IMR-90 (cell line): ENCODE measurements around the gene MAN2A1. TPM values are rescaled to one million over a fixed set of nuclear protein-coding genes. Genes with fewer than 3 reads are reported as not detected.

Experiments used
- ATAC-seq: fragments of 200-7000 bp; cut with Tn5 transposase; 2 replicates; pipeline ENCODE4 v1.9.1; 2020; ENCODE audit warnings: low read depth, mild to moderate bottlenecking, moderate library complexity
- BruUV-seq: library from RNA; stranded (reverse); fragments of 400-500 nt; replicated peaks from 2 replicates; lab custom pipeline; 2021; lab: Mats Ljungman, UMichigan
- CTCF ChIA-PET: fragments of 300-600 bp; formaldehyde crosslinking; extraction: SDS; loops from one replicate; lab custom pipeline; 2021; ENCODE audit warnings: antibody characterized with exemption; lab: Yijun Ruan, JAX
- POLR2A ChIA-PET: fragments of 300-600 bp; sonication (Branson Sonifier 250); formaldehyde crosslinking; loops from one replicate; lab custom pipeline; 2022; ENCODE audit warnings: antibody characterized with exemption; ENCODE audit not compliant: unreplicated experiment; lab: Charles Lee
- DNase-seq: peaks from one replicate; pipeline ENCODE4 v3.0.0; 2013
- H2AFZ ChIP-seq: replicated peaks from 2 replicates; pipeline ENCODE3; 2013; ENCODE audit warnings: low read length, mild to moderate bottlenecking; ENCODE audit not compliant: poor library complexity
- H2AK5ac ChIP-seq: 2 replicates; pipeline ENCODE4 v1.6.1; 2013; ENCODE audit warnings: low read depth, low read length, inconsistent platforms
- H2AK9ac ChIP-seq: replicated peaks from 2 replicates; pipeline ENCODE3; 2013; ENCODE audit warnings: mild to moderate bottlenecking, low read depth, low read length, moderate library complexity; ENCODE audit not compliant: poor library complexity
- H2BK120ac ChIP-seq: 2 replicates; pipeline ENCODE4 v1.6.1; 2013; ENCODE audit warnings: low read depth, low read length, inconsistent platforms
- H2BK15ac ChIP-seq: 3 replicates; pipeline ENCODE4 v1.6.1; 2013; ENCODE audit warnings: low read depth, low read length, inconsistent platforms
- H2BK20ac ChIP-seq: 2 replicates; pipeline ENCODE4 v1.6.1; 2013; ENCODE audit warnings: low read depth, mild to moderate bottlenecking, inconsistent platforms, low read length, moderate library complexity
- H2BK5ac ChIP-seq: 2 replicates; pipeline ENCODE4 v1.6.1; 2013; ENCODE audit warnings: mild to moderate bottlenecking, low read depth, low read length, inconsistent platforms; ENCODE audit not compliant: poor library complexity, severe bottlenecking
- H3K14ac ChIP-seq: replicated peaks from 2 replicates; pipeline ENCODE4 v1.6.1; 2013; ENCODE audit warnings: low read depth, low read length, inconsistent platforms
- H3K18ac ChIP-seq: 2 replicates; pipeline ENCODE4 v1.6.1; 2013; ENCODE audit warnings: low read depth, low read length, control low read depth
- H3K23ac ChIP-seq: 2 replicates; pipeline ENCODE4 v1.6.1; 2013; ENCODE audit warnings: low read depth, low read length, inconsistent platforms
- H3K27ac ChIP-seq: 2 replicates; pipeline ENCODE4 v1.5.1; 2013; ENCODE audit warnings: mild to moderate bottlenecking, control low read depth, low read length; ENCODE audit not compliant: insufficient read depth
- H3K27me3 ChIP-seq: 2 replicates; pipeline ENCODE4 v1.6.1; 2013; ENCODE audit warnings: low read length; ENCODE audit not compliant: control insufficient read depth, insufficient read depth
- H3K36me3 ChIP-seq: 2 replicates; pipeline ENCODE4 v1.6.1; 2013; ENCODE audit warnings: low read length, mixed read lengths; ENCODE audit not compliant: control insufficient read depth, insufficient read depth
- H3K4ac ChIP-seq: 2 replicates; pipeline ENCODE4 v1.6.1; 2013; ENCODE audit warnings: low read depth, low read length, inconsistent platforms
- H3K4me1 ChIP-seq: 2 replicates; pipeline ENCODE4 v1.6.1; 2013; ENCODE audit warnings: low read length, mixed read lengths; ENCODE audit not compliant: control insufficient read depth, insufficient read depth
- H3K4me2 ChIP-seq: 2 replicates; pipeline ENCODE4 v1.6.1; 2013; ENCODE audit warnings: low read depth, mild to moderate bottlenecking, control low read depth, low read length, moderate library complexity
- H3K4me3 ChIP-seq: 2 replicates; pipeline ENCODE4 v1.5.1; 2013; ENCODE audit warnings: low read depth, mild to moderate bottlenecking, control low read depth, low read length, moderate library complexity; ENCODE audit not compliant: insufficient read depth
- H3K56ac ChIP-seq: 2 replicates; pipeline ENCODE4 v1.6.1; 2013; ENCODE audit warnings: low read length, inconsistent platforms; ENCODE audit not compliant: insufficient read depth; ENCODE audit errors: extremely low read depth
- H3K79me1 ChIP-seq, 2 experiments: 2 replicates each; pipeline ENCODE4 v1.6.1; 2013; ENCODE audit warnings: low read length in 2 of 2, inconsistent platforms in 1 of 2, low read depth in 1 of 2
- H3K9ac ChIP-seq: 2 replicates; pipeline ENCODE4 v1.6.1; 2013; ENCODE audit warnings: low read depth, low read length, control low read depth
- H3K9me1 ChIP-seq: 2 replicates; pipeline ENCODE4 v1.6.1; 2013; ENCODE audit warnings: low read length, inconsistent platforms; ENCODE audit not compliant: insufficient read depth
- H3K9me3 ChIP-seq: 2 replicates; pipeline ENCODE4 v1.6.1; 2013; ENCODE audit warnings: low read length; ENCODE audit not compliant: control insufficient read depth, insufficient read depth
- H4K20me1 ChIP-seq: 2 replicates; pipeline ENCODE4 v1.6.1; 2013; ENCODE audit warnings: low read length, inconsistent platforms; ENCODE audit not compliant: insufficient read depth
- H4K5ac ChIP-seq: 2 replicates; pipeline ENCODE4 v1.6.1; 2013; ENCODE audit warnings: mild to moderate bottlenecking, low read depth, low read length, control low read depth
- H4K8ac ChIP-seq, 2 experiments: 2 replicates each; pipeline ENCODE4 v1.6.1; 2013; ENCODE audit warnings: low read depth in 2 of 2, low read length in 2 of 2, control low read depth in 1 of 2, inconsistent platforms in 1 of 2
- H4K91ac ChIP-seq: 2 replicates; pipeline ENCODE4 v1.6.1; 2013; ENCODE audit warnings: low read depth, low read length, inconsistent platforms; ENCODE audit not compliant: insufficient read depth
- BHLHE40 ChIP-seq: fragments of 150-350 bp; IDR thresholded peaks from 2 replicates; pipeline ENCODE4 v1.6.1; 2016; ENCODE audit warnings: mild to moderate bottlenecking, low read depth, low read length
- MAFK ChIP-seq: IDR thresholded peaks from 2 replicates; pipeline ENCODE4 v1.6.1; 2012; ENCODE audit warnings: low read depth, low read length, improper control_type of control experiment
- POLR2A ChIP-seq: IDR thresholded peaks from 2 replicates; pipeline ENCODE4 v1.6.1; 2012; ENCODE audit warnings: mild to moderate bottlenecking, low read depth, low read length
- SMC3 ChIP-seq: fragments of 150-350 bp; IDR thresholded peaks from 2 replicates; pipeline ENCODE4 v1.6.1; 2016; ENCODE audit warnings: low read depth, mild to moderate bottlenecking, antibody characterized with exemption, low read length, moderate library complexity
- USF2 ChIP-seq: fragments of 150-350 bp; IDR thresholded peaks from 2 replicates; pipeline ENCODE4 v1.6.1; 2017; ENCODE audit warnings: mild to moderate bottlenecking, antibody characterized with exemption, low read length, low read depth
- WGBS, 2 experiments: methylation state at CpG; one replicate each; pipeline versions ENCODE4 v1.1.5 to v1.1.7; 2013; ENCODE audit warnings: missing lambda C conversion rate in 2 of 2; ENCODE audit not compliant: insufficient read length in 1 of 2; ENCODE audit errors: extremely low coverage in 2 of 2; 5-methylcytosine and 5-hydroxymethylcytosine counted together
- dilution Hi-C: fragments of 300-500 bp; cut with HindIII; formaldehyde crosslinking; loops from one replicate; pipeline ENCODE4 v1.14.3; 2018; ENCODE audit warnings: low sequenced_read_pairs; ENCODE audit not compliant: unreplicated experiment
- in situ Hi-C: fragments of 300-500 bp; cut with MboI; formaldehyde crosslinking; loops from 3 replicates; pipeline ENCODE4 v1.14.3; 2019; ENCODE audit warnings: low sequenced_read_pairs, inconsistent platforms, mixed read lengths
- intact Hi-C: fragments of 100-400 bp; cut with micrococcal nuclease; formaldehyde crosslinking; loops from 2 replicates; pipeline ENCODE4 v1.10.0; 2022
- polyA plus RNA-seq, 3 experiments: library from polyadenylated mRNA; depleted of rRNA; stranded (reverse); fragments of >200 nt; gene quantifications; 2 replicates each; pipeline ENCODE4 v1.2.3, GENCODE V29; 2012; ENCODE audit warnings: low replicate concordance in 1 of 3
- total RNA-seq: library from RNA; depleted of rRNA; stranded (reverse); fragments of >200 nt; gene quantifications from 2 replicates; pipeline ENCODE4 v1.2.3, GENCODE V29; 2012

Gene MAN2A1
- total and polyA plus RNA-seq, 2 of the 4 experiments (the other 2 are of a cell fraction) = 16.4 to 29.6 TPM

- Histone ChIP-seq H4K5ac (no peak overlapping the region), H2AFZ (no peak overlapping the region), H4K91ac (no peak overlapping the region), H3K18ac (no peak overlapping the region), H3K9ac (no peak overlapping the region), H3K36me3 (no peaks in the 10 kb centered on the region), H3K9me1 (no peaks in the 10 kb centered on the region), H4K20me1 (no peaks in the 10 kb centered on the region), H3K4ac (no peak overlapping the region), H2AK9ac (no peak overlapping the region), H3K14ac (no peak overlapping the region), H2AK5ac (no peak overlapping the region), H3K9me3 (no peaks in the 10 kb centered on the region), H4K8ac (no peak overlapping the region), H3K4me2 (no peak overlapping the region), H2BK20ac (no peak overlapping the region), H3K4me1 (no peaks in the 10 kb centered on the region), H3K27me3 (peaks cover 1% of the 10 kb centered on the region; the same call in 1 of the 2 replicates), H3K4me3 (no peak overlapping the region), H2BK120ac (no peak overlapping the region), H3K23ac (no peak overlapping the region), H2BK15ac (no peak overlapping the region), H2BK5ac (no peak overlapping the region), H3K27ac (no peak overlapping the region), H3K56ac (no peak overlapping the region), H3K79me1 (no peaks in the 10 kb centered on the region)
- dilution Hi-C loops (no loop called here), in situ Hi-C loops (no loop called here), intact Hi-C loops (no loop called here)
- DNase-seq (no peak), ATAC-seq (no peak)
- BruUV-seq = no TSS peak
- CTCF ChIA-PET = no interaction called here
- no CpG with 5 or more reads among the region's 2 CpGs for WGBS, 2 experiments
- POLR2A ChIA-PET = no interaction called here
- TF ChIP-seq SMC3 (no peak), USF2 (no peak), MAFK (no peak), BHLHE40 (no peak), POLR2A (no peak)
Observed at GRCh38 chr5:109903061-109903460, 213.3 kb downstream of the MAN2A1 start.
